ENCODE results near the gene TMSB4X.

- TF ChIP-seq POLR2A (IDR thresholded peaks at IDR 0.05) (no peak), EP300 (IDR thresholded peaks at IDR 0.05) (no peak), POLR2AphosphoS5 (IDR thresholded peaks at IDR 0.05) (no peak), CTCF (IDR thresholded peaks at IDR 0.05) (no peak)
Measured at GRCh38 chrX:12987340-12987739, 12.4 kb downstream of the TMSB4X start.
